Heart right ventricle (tissue), 16 donors: ENCODE data around the gene DGLUCY. TPM values are rescaled to one million over a fixed set of nuclear protein-coding genes. Genes with fewer than 3 reads are reported as not detected.
"Not testable (repeated sequence)": the region's sequence is repeated elsewhere in the genome, so short reads cannot be mapped to it uniquely, and the experiment has no call there.

ENCODE experiments used
- ATAC-seq, 8 donors: fragments of 200-7000 bp; cut with Tn5 transposase; one replicate each; pipeline ENCODE4 v1.9.1; 2020; ENCODE audit warnings: mild to moderate bottlenecking in 8 of 8, moderate library complexity in 8 of 8, moderate number of reproducible peaks in 1 of 8
- DNase-seq, 2 donors: peaks; one replicate each; pipeline ENCODE4 v3.0.0-alpha.2; 2020
- H3K27ac ChIP-seq, 10 donors: fragments of 200-600 bp; sonication (generic) in 2 of 10; one replicate each; pipeline versions ENCODE4 v1.5.0 to v1.8.0; 2020 to 2022; ENCODE audit warnings: mild to moderate bottlenecking in 3 of 10
- H3K27me3 ChIP-seq, 7 donors: fragments of 200-600 bp; one replicate each; pipeline ENCODE4 v1.8.0; 2021 to 2022; ENCODE audit warnings: mild to moderate bottlenecking in 2 of 7
- H3K36me3 ChIP-seq, 9 donors: fragments of 200-600 bp; sonication (generic) in 1 of 9; one replicate each; pipeline versions ENCODE4 v1.5.0 to v1.8.0; 2020 to 2022; ENCODE audit warnings: mild to moderate bottlenecking in 2 of 9
- H3K4me1 ChIP-seq, 9 donors: fragments of 200-600 bp; sonication (generic) in 1 of 9; one replicate each; pipeline versions ENCODE4 v1.5.0 to v1.8.0; 2020 to 2022; ENCODE audit warnings: mild to moderate bottlenecking in 4 of 9
- H3K4me3 ChIP-seq, 10 donors: fragments of 200-600 bp; sonication (generic) in 2 of 10; one replicate each; pipeline versions ENCODE4 v1.5.0 to v1.8.0; 2020 to 2022; ENCODE audit warnings: mild to moderate bottlenecking in 7 of 10, moderate library complexity in 2 of 10
- H3K9me3 ChIP-seq, 11 donors: fragments of 200-600 bp in 10 of 11; sonication (generic) in 2 of 11; one replicate each; pipeline versions ENCODE4 v1.5.0 to v1.8.0; 2013 to 2022; ENCODE audit warnings: mild to moderate bottlenecking in 2 of 11, control low read depth in 1 of 11, moderate library complexity in 1 of 11
- WGBS, 2 donors: extraction: QIAGEN DNeasy Blood & Tissue Kit; methylation state at CpG; one replicate each; pipeline ENCODE4 v1.1.7; 2013; ENCODE audit warnings: inconsistent platforms in 1 of 2; 5-methylcytosine and 5-hydroxymethylcytosine counted together
- intact Hi-C, 10 donors: fragments of 100-400 bp; cut with DNase I; formaldehyde crosslinking; loops; one replicate each; pipeline versions ENCODE4 v1.11.1 to v1.14.2; 2022
- polyA plus RNA-seq, 2 donors: library from polyadenylated mRNA; stranded (reverse); fragments of 200-250 nt; gene quantifications; one replicate each; pipeline ENCODE4 v1.2.3, GENCODE V29; 2013
- total RNA-seq, 10 donors: library from RNA; stranded (reverse); fragmentation: NEBNext Ultra II Directional in 3 of 10; extraction: Animal tissue kit (Norgen Biotek cat#: 25700) in 3 of 10; gene quantifications; one replicate each; pipeline versions ENCODE4 v1.2.1 to v1.2.4, GENCODE V29; 2021 to 2023
- TF ChIP-seq, protein P1 (sequence below), 9 donors: fragments of 200-600 bp; sonication (generic) in 2 of 9; IDR thresholded peaks; one replicate each; pipeline versions ENCODE4 v1.5.0 to v1.8.0; 2021 to 2022; ENCODE audit warnings: antibody characterized with exemption in 9 of 9, mild to moderate bottlenecking in 5 of 9, moderate library complexity in 1 of 9
- donor health status: Arrhythmogenic right ventricular cardiomyopathy.
- donor health status: ischemic (EF 13 %, LVEDD 7.1; RV severe dilation, severe dysfunction).
- donor health status: healthy with polysubstance abuse.
- donor health status: DM: no; HTN: yes; CAD: no.
- donor health status: DM: no; HTN: no; CAD: no.
- donor health status: ischemic (EF 25% LVEDD 6.9; RV normal size, moderate dysfunction).
- donor health status: ischemic (EF 25% LVEDD 5.7; RV mildly dilated, moderate dysfunction).
- donor health status: healthy.
- donor health status: DM: yes; HTN: yes; CAD: no.
- donor health status: Ischemic cardiomyopathy.
- donor health status: ischemic (EF 35%, LVEDD 5.7; RV mildly dilated, moderate dysfunction).
- donor health status: nonischemic (EF 11% LVEDD 7.7; RV severe dilation, severe dysfunction).
- donor health status: DM: yes; HTN: yes; CAD: no.
- donor health status: PGD.
- donor health status: ischemic (EF 29% LVEDD 5.4; RV normal size, mild dysfunction).
- donor health status: nonischemic (EF 23%, LVEDD 6.1; RV moderate dilation, normal function).

The DGLUCY gene
- total and polyA plus RNA-seq, 12 donors: 43.5 to 270 (median 201) TPM

GRCh38 chr14:91244501-91244901, 130.6 kb downstream of the DGLUCY start, which contains the start of gene GPR68:
Gene GPR68, minus strand, starts transcription at chr14:91244704. Its CDS starts 9,654 bp downstream, at chr14:91235050.
- no peaks in the 10 kb centered on the region for H3K36me3 ChIP-seq
- intact Hi-C loops: no loop called here
- H3K9me3 ChIP-seq: peaks cover 0 to 6% (median 0%) of the 10 kb centered on the region in 11 donors
- no peaks in the 10 kb centered on the region for H3K27me3 ChIP-seq
- WGBS, 2 donors: 24 to 31% methylated on average over 12 of the region's 12 CpGs
- H3K4me1 ChIP-seq: peaks cover 0 to 47% (median 0%) of the 10 kb centered on the region in 9 donors
- peak within 1 kb of the TSS in 3 of 10 donors; percentile 9 to 84 (median 14) for H3K27ac ChIP-seq
- TF ChIP-seq, protein P1, sequence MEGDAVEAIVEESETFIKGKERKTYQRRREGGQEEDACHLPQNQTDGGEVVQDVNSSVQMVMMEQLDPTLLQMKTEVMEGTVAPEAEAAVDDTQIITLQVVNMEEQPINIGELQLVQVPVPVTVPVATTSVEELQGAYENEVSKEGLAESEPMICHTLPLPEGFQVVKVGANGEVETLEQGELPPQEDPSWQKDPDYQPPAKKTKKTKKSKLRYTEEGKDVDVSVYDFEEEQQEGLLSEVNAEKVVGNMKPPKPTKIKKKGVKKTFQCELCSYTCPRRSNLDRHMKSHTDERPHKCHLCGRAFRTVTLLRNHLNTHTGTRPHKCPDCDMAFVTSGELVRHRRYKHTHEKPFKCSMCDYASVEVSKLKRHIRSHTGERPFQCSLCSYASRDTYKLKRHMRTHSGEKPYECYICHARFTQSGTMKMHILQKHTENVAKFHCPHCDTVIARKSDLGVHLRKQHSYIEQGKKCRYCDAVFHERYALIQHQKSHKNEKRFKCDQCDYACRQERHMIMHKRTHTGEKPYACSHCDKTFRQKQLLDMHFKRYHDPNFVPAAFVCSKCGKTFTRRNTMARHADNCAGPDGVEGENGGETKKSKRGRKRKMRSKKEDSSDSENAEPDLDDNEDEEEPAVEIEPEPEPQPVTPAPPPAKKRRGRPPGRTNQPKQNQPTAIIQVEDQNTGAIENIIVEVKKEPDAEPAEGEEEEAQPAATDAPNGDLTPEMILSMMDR (IDR thresholded peaks at IDR 0.05): no peak
- DNase-seq (peak; percentile 43 to 53), ATAC-seq (peak; percentile 63 to 80 (median 69))
- H3K4me3 ChIP-seq: peak within 1 kb of the TSS in 7 of 10 donors; percentile 2 to 47 (median 28)

- H3K27me3 ChIP-seq: no peaks in the 10 kb centered on the region
- H3K36me3 ChIP-seq: no peaks in the 10 kb centered on the region
- WGBS, 2 donors: 85 to 86% methylated on average over 9 of the region's 9 CpGs
- peaks cover 0 to 6% (median 0%) of the 10 kb centered on the region in 11 donors for H3K9me3 ChIP-seq
- H3K4me1 ChIP-seq: peaks cover 0 to 52% (median 0%) of the 10 kb centered on the region in 9 donors
- TF ChIP-seq, protein P1 (IDR thresholded peaks at IDR 0.05): no peak
- ATAC-seq (peak in 3 of 8 donors; percentile 21 to 34 (median 29)), DNase-seq (no peak)
- H3K4me3 ChIP-seq: peak overlapping the region in 3 of 10 donors; percentile 2 to 47 (median 28)
- intact Hi-C loops: no loop called here
- peak overlapping the region in 3 of 10 donors; percentile 9 to 84 (median 14) for H3K27ac ChIP-seq
These were observed 131.2 kb downstream of the DGLUCY start for GRCh38 chr14:91245029-91245428.

- H3K4me1 ChIP-seq: peaks cover 0 to 58% (median 3%) of the 10 kb centered on the region in 9 donors
- intact Hi-C loops, DNase-seq, H3K36me3 ChIP-seq, H3K27me3 ChIP-seq, H3K9me3 ChIP-seq, ATAC-seq: not testable (repeated sequence)
- peak overlapping the region in 2 of 10 donors; percentile 9 to 84 for H3K27ac ChIP-seq
- H3K4me3 ChIP-seq: peak overlapping the region in 1 of 10 donors; percentile 2
- WGBS, 2 donors: 90 to 97% methylated on average over 8 of the region's 8 CpGs
These were observed 131.7 kb downstream of the DGLUCY start for GRCh38 chr14:91245616-91246015.

- H3K27me3 ChIP-seq: no peaks in the 10 kb centered on the region
- TF ChIP-seq, protein P1 (IDR thresholded peaks at IDR 0.05): no peak
- DNase-seq: no peak
- no peak overlapping the region for H3K4me3 ChIP-seq
- ATAC-seq: no peak
- peaks cover 0 to 64% (median 3%) of the 10 kb centered on the region in 9 donors for H3K4me1 ChIP-seq
- 89 to 97% methylated on average over 15 of the region's 15 CpGs for WGBS, 2 donors
- intact Hi-C loops: no loop called here
- H3K36me3 ChIP-seq: no peaks in the 10 kb centered on the region
- peaks cover 0 to 6% (median 0%) of the 10 kb centered on the region in 11 donors for H3K9me3 ChIP-seq
- peak overlapping the region in 1 of 10 donors; percentile 64 for H3K27ac ChIP-seq
These were observed 132.4 kb downstream of the DGLUCY start for GRCh38 chr14:91246051-91246852.
